ENCODE measurements around the gene HLX.

Gene HLX

GRCh38 chr1:220880726-220881506, 1.7 kb downstream of the HLX start:
- DNase-seq (ENCODE audit: low read depth in 2 of 2, low spot score in 1 of 2), result no peak

GRCh38 chr1:220882061-220882891, 3.0 kb downstream of the HLX start:
- no peak for DNase-seq (ENCODE audit: low read depth in 2 of 2, low spot score in 1 of 2)

GRCh38 chr1:220884109-220884980, 5.1 kb downstream of the HLX start:
- DNase-seq (ENCODE audit: low read depth in 2 of 2, low spot score in 1 of 2), result no peak

- DNase-seq (ENCODE audit: low read depth in 2 of 2, low spot score in 1 of 2), result no peak
Measured at GRCh38 chr1:220884981-220885918, 6.0 kb downstream of the HLX start.

- DNase-seq (ENCODE audit: low read depth in 2 of 2, low spot score in 1 of 2), result no peak
Measured at GRCh38 chr1:220885971-220886370, 6.7 kb downstream of the HLX start.

- no peak for DNase-seq (ENCODE audit: low read depth in 2 of 2, low spot score in 1 of 2)
Measured at GRCh38 chr1:220886470-220887201, 7.4 kb downstream of the HLX start.

GRCh38 chr1:220887202-220887519, 7.9 kb downstream of the HLX start:
- no peak for DNase-seq (ENCODE audit: low read depth in 2 of 2, low spot score in 1 of 2)

GRCh38 chr1:220887520-220888416, 8.5 kb downstream of the HLX start:
- no peak for DNase-seq (ENCODE audit: low read depth in 2 of 2, low spot score in 1 of 2)

GRCh38 chr1:220888417-220888986, 9.3 kb downstream of the HLX start:
- no peak for DNase-seq (ENCODE audit: low read depth in 2 of 2, low spot score in 1 of 2)

GRCh38 chr1:220889333-220889732, 10.1 kb downstream of the HLX start:
- DNase-seq (ENCODE audit: low read depth in 2 of 2, low spot score in 1 of 2), result no peak

- no peak for DNase-seq (ENCODE audit: low read depth in 2 of 2, low spot score in 1 of 2)
Measured at GRCh38 chr1:220889848-220890287, 10.6 kb downstream of the HLX start.

GRCh38 chr1:220890602-220891001, 11.4 kb downstream of the HLX start:
- DNase-seq (ENCODE audit: low read depth in 2 of 2, low spot score in 1 of 2), result no peak

GRCh38 chr1:220891224-220892085, 12.2 kb downstream of the HLX start:
- DNase-seq (ENCODE audit: low read depth in 2 of 2, low spot score in 1 of 2), result no peak

- DNase-seq (ENCODE audit: low read depth in 2 of 2, low spot score in 1 of 2), result no peak
Measured at GRCh38 chr1:220892086-220892376, 12.8 kb downstream of the HLX start.

GRCh38 chr1:220892997-220893700, 13.9 kb downstream of the HLX start:
- no peak for DNase-seq (ENCODE audit: low read depth in 2 of 2, low spot score in 1 of 2)

GRCh38 chr1:220893701-220894024, 14.4 kb downstream of the HLX start:
- no peak for DNase-seq (ENCODE audit: low read depth in 2 of 2, low spot score in 1 of 2)
